ENCODE measurements around the gene FGF21.

The FGF21 gene

DNA sequence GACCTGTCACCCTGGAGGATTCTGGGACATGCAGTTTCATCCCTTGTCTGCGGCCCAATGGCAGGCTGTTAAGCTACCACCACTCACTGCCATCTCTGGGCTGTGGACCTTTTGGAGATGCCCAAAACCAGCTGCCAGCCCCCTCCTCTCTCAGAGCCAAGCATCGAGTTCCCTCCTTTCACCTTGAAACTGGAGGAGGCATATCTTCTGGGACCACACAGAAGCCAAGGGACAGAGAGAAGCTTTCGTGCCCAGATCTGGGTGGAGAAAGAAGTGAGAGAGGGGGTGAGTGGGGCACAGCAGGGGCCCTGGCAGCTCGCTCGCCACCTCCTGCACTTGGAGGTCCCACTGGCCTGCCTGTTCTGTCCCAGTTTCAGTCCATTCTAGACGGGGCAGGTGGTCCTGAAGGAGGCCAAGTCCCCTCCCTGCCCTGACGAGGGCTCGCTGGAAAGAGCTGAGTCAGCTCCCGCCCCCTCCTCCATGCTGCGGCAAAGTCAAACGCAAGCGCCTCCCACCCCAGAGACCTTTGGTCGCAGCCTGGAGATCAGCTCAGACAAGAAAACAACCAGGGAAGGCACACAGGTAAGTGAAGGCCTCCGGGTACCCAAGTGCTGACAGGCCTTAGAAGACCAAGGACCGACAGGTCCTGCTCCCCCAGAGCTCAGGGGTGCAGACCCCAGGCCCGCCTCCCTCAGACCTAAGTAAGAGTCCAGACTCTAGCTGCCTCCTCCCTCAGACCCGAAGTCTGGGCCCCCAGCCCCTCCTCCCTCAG, 51.7 kb downstream of the FGF21 start:
- POLR2A ChIA-PET = interaction anchor here (0.6 to 0.8 kb wide), 2 partner anchors 31 to 65 kb away, joined by 3 to 5 read pairs; partner anchors contain the start of gene PPP1R15A
- TF ChIP-seq, protein P1, sequence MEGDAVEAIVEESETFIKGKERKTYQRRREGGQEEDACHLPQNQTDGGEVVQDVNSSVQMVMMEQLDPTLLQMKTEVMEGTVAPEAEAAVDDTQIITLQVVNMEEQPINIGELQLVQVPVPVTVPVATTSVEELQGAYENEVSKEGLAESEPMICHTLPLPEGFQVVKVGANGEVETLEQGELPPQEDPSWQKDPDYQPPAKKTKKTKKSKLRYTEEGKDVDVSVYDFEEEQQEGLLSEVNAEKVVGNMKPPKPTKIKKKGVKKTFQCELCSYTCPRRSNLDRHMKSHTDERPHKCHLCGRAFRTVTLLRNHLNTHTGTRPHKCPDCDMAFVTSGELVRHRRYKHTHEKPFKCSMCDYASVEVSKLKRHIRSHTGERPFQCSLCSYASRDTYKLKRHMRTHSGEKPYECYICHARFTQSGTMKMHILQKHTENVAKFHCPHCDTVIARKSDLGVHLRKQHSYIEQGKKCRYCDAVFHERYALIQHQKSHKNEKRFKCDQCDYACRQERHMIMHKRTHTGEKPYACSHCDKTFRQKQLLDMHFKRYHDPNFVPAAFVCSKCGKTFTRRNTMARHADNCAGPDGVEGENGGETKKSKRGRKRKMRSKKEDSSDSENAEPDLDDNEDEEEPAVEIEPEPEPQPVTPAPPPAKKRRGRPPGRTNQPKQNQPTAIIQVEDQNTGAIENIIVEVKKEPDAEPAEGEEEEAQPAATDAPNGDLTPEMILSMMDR (IDR thresholded peaks at IDR 0.05; ENCODE audit: control extremely low read depth, extremely low read depth, low read depth, missing control alignments) = no peak
- DNase-seq (ENCODE audit: extremely low spot score) = no peak

DNA sequence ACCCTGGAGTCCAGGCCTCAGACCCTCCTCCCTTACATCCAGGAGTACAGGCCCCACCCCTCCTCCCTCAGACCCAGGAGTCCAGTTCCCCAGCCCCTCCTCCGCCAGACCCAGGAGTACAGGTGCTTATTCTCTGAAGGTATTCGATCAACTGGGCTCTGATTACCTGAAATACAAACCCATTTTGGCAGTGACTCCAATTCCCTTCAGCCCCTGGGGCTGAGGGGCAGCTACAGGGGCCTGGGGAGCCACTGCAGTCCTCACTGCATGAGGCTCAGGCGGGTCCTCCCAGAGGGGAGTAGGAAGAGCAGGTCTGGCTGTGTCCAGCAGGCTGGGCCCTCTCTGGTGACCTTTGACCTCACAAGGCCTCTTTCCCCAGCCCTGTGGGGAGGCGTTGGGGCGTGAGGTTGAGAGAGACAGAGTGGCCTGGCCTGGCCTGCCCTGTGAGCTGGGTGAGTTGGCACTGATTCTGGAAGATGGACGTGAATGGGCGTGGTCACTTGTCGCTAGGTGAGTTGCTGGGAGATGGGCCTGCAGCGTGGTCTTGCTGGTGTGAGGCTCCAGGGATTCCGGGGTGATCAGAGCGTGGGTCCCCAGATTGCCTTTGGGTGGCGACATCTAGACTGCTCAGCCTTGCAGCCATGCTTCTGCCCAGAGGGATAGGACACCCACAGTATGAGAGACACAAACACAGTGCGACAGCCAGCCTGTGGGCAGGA, 52.4 kb downstream of the FGF21 start:
- no peak for DNase-seq (ENCODE audit: extremely low spot score)
- CTCF ChIA-PET = interaction anchor here (1.0 to 5.3 kb wide), 9 partner anchors 12 to 163 kb away, joined by 3 to 44 read pairs (median 4); partner anchors contain the start of gene HSD17B14
- POLR2A ChIA-PET = no interaction called here
- TF ChIP-seq, protein P1 (IDR thresholded peaks at IDR 0.05; ENCODE audit: control extremely low read depth, extremely low read depth, low read depth, missing control alignments) = peak; percentile 16

More for the DNA sequence above, 51.7 kb downstream of the FGF21 start:
- CTCF ChIA-PET = interaction anchor here (1.1 to 5.3 kb wide), 9 partner anchors 12 to 186 kb away, joined by 3 to 44 read pairs (median 4); partner anchors contain the start of genes GYS1, HSD17B14 and RUVBL2

Measured in GM10248 (cell line).